HepG2 (cell line): Measurements from ENCODE around the gene ENC1. TPM values are rescaled to one million over a fixed set of nuclear protein-coding genes. Genes with fewer than 3 reads are reported as not detected.

ENCODE experiments used
- ATAC-seq: fragments of 200-7000 bp; cut with Tn5 transposase; 3 replicates; pipeline ENCODE4 v1.9.1; 2020; ENCODE audit warnings: mild to moderate bottlenecking, moderate library complexity
- BruUV-seq: library from RNA; stranded (reverse); fragments of 400-500 nt; replicated peaks from 2 replicates; lab custom pipeline; 2021; lab: Mats Ljungman, UMichigan
- CTCF ChIA-PET: fragments of 300-600 bp; formaldehyde crosslinking; extraction: SDS; loops from one replicate; lab custom pipeline; 2021; ENCODE audit warnings: low total read pairs, inconsistent platforms, low intra/inter-chr PET ratio; lab: Yijun Ruan, JAX
- POLR2A ChIA-PET: fragments of 350-600 bp; sonication (Branson Sonifier 250); formaldehyde crosslinking; loops from one replicate; lab custom pipeline; 2020; ENCODE audit warnings: antibody characterized with exemption, inconsistent platforms; lab: Yijun Ruan, JAX
- DNase-seq: peaks from one replicate; pipeline ENCODE4 v3.0.0-alpha.2; 2015; ENCODE audit warnings: low spot score
- FAIRE-seq: peaks from 3 replicates; lab custom pipeline; 2011; peaks lifted over from hg19 to GRCh38; lab: Jason Lieb, UNC
- H2AFZ ChIP-seq: one replicate; pipeline ENCODE4 v1.6.1; 2011; ENCODE audit warnings: low read length, inconsistent platforms
- H3K27ac ChIP-seq: fragments of 300-600 bp; 3 replicates; pipeline ENCODE4 v1.8.0; 2011; ENCODE audit warnings: mixed run types, mild to moderate bottlenecking, mixed read lengths, low read length, inconsistent platforms; ENCODE audit not compliant: insufficient read depth; ENCODE audit errors: extremely low read length
- H3K27me3 ChIP-seq, 2 experiments: fragments of 200-600 bp in 1 of 2; 2 replicates in 1 of 2; 3 replicates in 1 of 2; pipeline versions ENCODE4 v1.6.0 to v1.8.0; 2011; ENCODE audit warnings: low read length in 2 of 2, mild to moderate bottlenecking in 2 of 2, moderate library complexity in 2 of 2, inconsistent platforms in 1 of 2; ENCODE audit not compliant: insufficient read depth in 2 of 2, control insufficient read depth in 1 of 2
- H3K36me3 ChIP-seq, 2 experiments: fragments of 200-600 bp in 1 of 2; replicated peaks in 1 of 2; 2 replicates in 1 of 2; 3 replicates in 1 of 2; pipeline versions ENCODE4 v1.5.1 to v1.8.0; 2011; ENCODE audit warnings: low read length in 2 of 2, inconsistent platforms in 1 of 2; ENCODE audit not compliant: insufficient read depth in 2 of 2, control insufficient read depth in 1 of 2
- H3K4me1 ChIP-seq: 2 replicates; pipeline ENCODE4 v1.5.1; 2012; ENCODE audit warnings: low read length, inconsistent platforms; ENCODE audit not compliant: insufficient read depth
- H3K4me2 ChIP-seq: 2 replicates; pipeline ENCODE4 v1.6.0; 2011; ENCODE audit warnings: low read depth, low read length, inconsistent platforms
- H3K4me3 ChIP-seq, 3 experiments: fragments of 200-600 bp in 1 of 3; sonication (generic), shearing (Covaris generic) in 1 of 3; replicated peaks in 1 of 3; 2 replicates each; pipeline ENCODE4 v1.5.1; 2011 to 2016; ENCODE audit warnings: low read length in 3 of 3, inconsistent platforms in 2 of 3, low read depth in 2 of 3, mild to moderate bottlenecking in 2 of 3, control low read depth in 1 of 3, mixed read lengths in 1 of 3; ENCODE audit not compliant: insufficient read depth in 1 of 3
- H3K79me2 ChIP-seq: one replicate; pipeline ENCODE4 v1.6.1; 2011; ENCODE audit warnings: low read length, inconsistent platforms; ENCODE audit not compliant: insufficient read depth
- H3K9ac ChIP-seq: 2 replicates; pipeline ENCODE4 v1.6.0; 2011; ENCODE audit warnings: mild to moderate bottlenecking, low read depth, low read length, inconsistent platforms; ENCODE audit not compliant: insufficient read depth
- H3K9me3 ChIP-seq: 2 replicates; pipeline ENCODE4 v1.5.1; 2012; ENCODE audit warnings: mild to moderate bottlenecking, low read length
- H4K20me1 ChIP-seq: 2 replicates; pipeline ENCODE4 v1.6.0; 2011; ENCODE audit warnings: inconsistent platforms, mild to moderate bottlenecking, low read length, moderate library complexity; ENCODE audit not compliant: insufficient read depth
- BCL6 ChIP-seq: IDR thresholded peaks from 2 replicates; pipeline ENCODE4 v1.6.1; 2016; ENCODE audit warnings: missing genetic modification reagents, missing compliant biosample characterization
- CEBPB ChIP-seq: IDR thresholded peaks from 2 replicates; pipeline ENCODE4 v1.6.1; 2011; ENCODE audit warnings: low read depth, low read length, improper control_type of control experiment, borderline replicate concordance
- EP300 ChIP-seq, 3 experiments: sonication (generic) in 1 of 3; formaldehyde crosslinking in 1 of 3; IDR thresholded peaks; 2 replicates each; pipeline versions ENCODE4 v1.5.1 to v1.6.1; 2011 to 2020; ENCODE audit warnings: low read depth in 2 of 3, low read length in 2 of 3, borderline replicate concordance in 1 of 3, improper control_type of control experiment in 1 of 3, mild to moderate bottlenecking in 1 of 3, missing genetic modification reagents in 1 of 3, moderate library complexity in 1 of 3
- GATAD2A ChIP-seq: IDR thresholded peaks from 2 replicates; pipeline ENCODE4 v1.6.1; 2016
- HNF4A ChIP-seq: sonication (generic); formaldehyde crosslinking; IDR thresholded peaks from 2 replicates; pipeline ENCODE4 v1.4.0; 2020; ENCODE audit warnings: missing genetic modification reagents
- MIXL1 ChIP-seq: IDR thresholded peaks from 2 replicates; pipeline ENCODE4 v1.6.1; 2016
- MXD4 ChIP-seq: IDR thresholded peaks from 2 replicates; pipeline ENCODE4 v1.6.1; 2016; ENCODE audit warnings: mild to moderate bottlenecking, missing biosample characterization, missing genetic modification reagents
- NCOA2 ChIP-seq: sonication (generic); formaldehyde crosslinking; IDR thresholded peaks from 2 replicates; pipeline ENCODE4 v1.8.0; 2022; ENCODE audit warnings: inconsistent platforms
- NCOR1 ChIP-seq: fragments of 200-600 bp; sonication (generic); IDR thresholded peaks from 2 replicates; pipeline ENCODE4 v1.7.0; 2017; ENCODE audit warnings: antibody characterized with exemption, low read length, borderline replicate concordance
- RARA ChIP-seq: IDR thresholded peaks from 2 replicates; pipeline ENCODE4 v1.6.1; 2016; ENCODE audit warnings: missing genetic modification reagents, missing compliant biosample characterization
- SRF ChIP-seq: IDR thresholded peaks from 2 replicates; pipeline ENCODE4 v1.6.1; 2011; ENCODE audit warnings: mild to moderate bottlenecking, low read depth, low read length, moderate library complexity
- TCF7 ChIP-seq: sonication (generic); IDR thresholded peaks from 2 replicates; pipeline ENCODE4 v1.6.1; 2016; ENCODE audit warnings: antibody characterized with exemption, low read depth
- TEAD3 ChIP-seq: optimal IDR thresholded peaks from 2 replicates; pipeline ENCODE3; 2016; ENCODE audit warnings: borderline replicate concordance
- ZNF572 ChIP-seq: sonication (generic); formaldehyde crosslinking; IDR thresholded peaks from 2 replicates; pipeline ENCODE4 v1.5.1; 2020; ENCODE audit warnings: mild to moderate bottlenecking, missing genetic modification reagents
- ZNF639 ChIP-seq: conservative IDR thresholded peaks from 2 replicates; pipeline ENCODE4 v1.6.1; 2018; ENCODE audit warnings: missing genetic modification reagents
- ZNF678 ChIP-seq: sonication (generic); formaldehyde crosslinking; IDR thresholded peaks from 2 replicates; pipeline ENCODE4 v1.4.0; 2020; ENCODE audit warnings: mild to moderate bottlenecking, missing genetic modification reagents
- WGBS: methylation state at CpG from one replicate; pipeline ENCODE4 v1.1.6; 2017; ENCODE audit warnings: low lambda C conversion rate; 5-methylcytosine and 5-hydroxymethylcytosine counted together
- in situ Hi-C: cut with HindIII; loops from 2 replicates; pipeline ENCODE4 v1.10.0; 2017; ENCODE audit warnings: low pct_unique_long_range_greater_than_20kb; ENCODE audit not compliant: extremely low pct_ligation_motif_present
- intact Hi-C: fragments of 100-400 bp; cut with micrococcal nuclease; formaldehyde crosslinking; loops from one replicate; pipeline ENCODE4 v1.10.0; 2022; ENCODE audit not compliant: unreplicated experiment
- polyA plus RNA-seq, 8 experiments: library from polyadenylated mRNA; depleted of rRNA in 3 of 8; stranded (reverse) in 7 of 8; unstranded in 1 of 8; fragments of >200 nt; fragmentation: Illumina TruSeq in 4 of 8; extraction: Trizol in 4 of 8; gene quantifications; 2 replicates each; pipeline versions ENCODE4 v1.2.1 to v1.2.3, GENCODE V29; 2011 to 2016; ENCODE audit warnings: low read depth in 4 of 8, missing spikeins in 1 of 8, mixed read lengths in 1 of 8; ENCODE audit not compliant: insufficient read depth in 1 of 8
- total RNA-seq, 5 experiments: library from RNA; depleted of rRNA; stranded (reverse); fragments of >200 nt; fragmentation: Illumina TruSeq; extraction: Trizol; gene quantifications; 2 replicates each; pipeline ENCODE4 v1.2.3, GENCODE V29; 2016; ENCODE audit warnings: low read depth in 1 of 5
- TF ChIP-seq, protein P1 (sequence below): sonication (generic); formaldehyde crosslinking; IDR thresholded peaks from 2 replicates; pipeline ENCODE4 v1.4.0; 2020; ENCODE audit warnings: missing genetic modification reagents, low read depth, mild to moderate bottlenecking, borderline replicate concordance
- TF ChIP-seq, protein P2 (sequence below): sonication (generic); formaldehyde crosslinking; conservative IDR thresholded peaks from 2 replicates; pipeline ENCODE4 v1.4.0; 2020; ENCODE audit warnings: mild to moderate bottlenecking, missing genetic modification reagents, moderate library complexity

ENC1 gene
- total and polyA plus RNA-seq, 2 of the 13 experiments (the other 11 are each of a cell fraction or from before 2014, with no cell fraction given): 63.8 to 64.4 TPM

- in situ Hi-C loops: no loop called here
- BruUV-seq: no TSS peak
- TF ChIP-seq NCOA2 (CRISPR knock-in tag) (peak; percentile 50; the same call in 1 of the 2 replicates), NCOR1 (0 out of 2 replicates have a peak, but pooled peaks have one; percentile 15), BCL6 (CRISPR knock-in tag) (peak; percentile 49), EP300 (IDR thresholded peaks at IDR 0.05; ENCODE audit: low read depth in 2 of 2, low read length in 2 of 2) (peak in 1 of 2 experiments; percentile 43; a peak in 1 of 4 replicates), EP300 (CRISPR knock-in tag; IDR thresholded peaks at IDR 0.05; ENCODE audit: borderline replicate concordance) (no peak), RARA (peak; percentile 29; the same call in 1 of the 2 replicates), ZNF678 (CRISPR knock-in tag) (no peak), MXD4 (CRISPR knock-in tag) (no peak), ZNF639 (no peak), ZNF572 (CRISPR knock-in tag) (no peak), TCF7 (0 out of 2 replicates have a peak, but pooled peaks have one; percentile 16), HNF4A (peak; percentile 73), GATAD2A (0 out of 2 replicates have a peak, but pooled peaks have one; percentile 43), MIXL1 (CRISPR knock-in tag) (no peak), CEBPB (no peak), SRF (peak; percentile 85), TEAD3 (CRISPR knock-in tag) (peak; percentile 96)
- TF ChIP-seq, protein P1, sequence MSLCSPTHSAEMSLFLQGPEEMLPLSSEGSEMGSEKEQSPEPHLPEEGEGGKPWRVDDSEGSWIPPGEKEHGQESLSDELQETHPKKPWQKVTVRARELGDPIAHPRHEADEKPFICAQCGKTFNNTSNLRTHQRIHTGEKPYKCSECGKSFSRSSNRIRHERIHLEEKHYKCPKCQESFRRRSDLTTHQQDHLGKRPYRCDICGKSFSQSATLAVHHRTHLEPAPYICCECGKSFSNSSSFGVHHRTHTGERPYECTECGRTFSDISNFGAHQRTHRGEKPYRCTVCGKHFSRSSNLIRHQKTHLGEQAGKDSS: no peak
- TF ChIP-seq, protein P2, sequence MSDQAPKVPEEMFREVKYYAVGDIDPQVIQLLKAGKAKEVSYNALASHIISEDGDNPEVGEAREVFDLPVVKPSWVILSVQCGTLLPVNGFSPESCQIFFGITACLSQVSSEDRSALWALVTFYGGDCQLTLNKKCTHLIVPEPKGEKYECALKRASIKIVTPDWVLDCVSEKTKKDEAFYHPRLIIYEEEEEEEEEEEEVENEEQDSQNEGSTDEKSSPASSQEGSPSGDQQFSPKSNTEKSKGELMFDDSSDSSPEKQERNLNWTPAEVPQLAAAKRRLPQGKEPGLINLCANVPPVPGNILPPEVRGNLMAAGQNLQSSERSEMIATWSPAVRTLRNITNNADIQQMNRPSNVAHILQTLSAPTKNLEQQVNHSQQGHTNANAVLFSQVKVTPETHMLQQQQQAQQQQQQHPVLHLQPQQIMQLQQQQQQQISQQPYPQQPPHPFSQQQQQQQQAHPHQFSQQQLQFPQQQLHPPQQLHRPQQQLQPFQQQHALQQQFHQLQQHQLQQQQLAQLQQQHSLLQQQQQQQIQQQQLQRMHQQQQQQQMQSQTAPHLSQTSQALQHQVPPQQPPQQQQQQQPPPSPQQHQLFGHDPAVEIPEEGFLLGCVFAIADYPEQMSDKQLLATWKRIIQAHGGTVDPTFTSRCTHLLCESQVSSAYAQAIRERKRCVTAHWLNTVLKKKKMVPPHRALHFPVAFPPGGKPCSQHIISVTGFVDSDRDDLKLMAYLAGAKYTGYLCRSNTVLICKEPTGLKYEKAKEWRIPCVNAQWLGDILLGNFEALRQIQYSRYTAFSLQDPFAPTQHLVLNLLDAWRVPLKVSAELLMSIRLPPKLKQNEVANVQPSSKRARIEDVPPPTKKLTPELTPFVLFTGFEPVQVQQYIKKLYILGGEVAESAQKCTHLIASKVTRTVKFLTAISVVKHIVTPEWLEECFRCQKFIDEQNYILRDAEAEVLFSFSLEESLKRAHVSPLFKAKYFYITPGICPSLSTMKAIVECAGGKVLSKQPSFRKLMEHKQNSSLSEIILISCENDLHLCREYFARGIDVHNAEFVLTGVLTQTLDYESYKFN (CRISPR knock-in tag): peak; percentile 44; the same call in 1 of the 2 replicates
Observed at GRCh38 chr5:74595143-74595925, 45.2 kb downstream of the ENC1 start.

More at GRCh38 chr5:74595143-74595925, 45.2 kb downstream of the ENC1 start:
- ATAC-seq: peak; percentile 77
- H2AFZ ChIP-seq: no peak overlapping the region
- ChIA-PET POLR2A (no interaction called here), CTCF (no interaction called here)
- H3K4me1 ChIP-seq: peaks cover 76% of the 10 kb centered on the region
- no peaks in the 10 kb centered on the region for H3K27me3 ChIP-seq
- peak overlapping the region; percentile 41 for H3K27ac ChIP-seq
- peak; percentile 87 for DNase-seq
- H3K4me3 ChIP-seq: no peak overlapping the region
- no peak overlapping the region; the same call in 1 of the 2 replicates for H3K4me2 ChIP-seq
- WGBS: 29% methylated on average over 4 of the region's 4 CpGs
- H3K9me3 ChIP-seq: no peaks in the 10 kb centered on the region
- no peaks in the 10 kb centered on the region for H4K20me1 ChIP-seq
- intact Hi-C loops: loop anchor here (5.0 kb wide), 1 partner anchor 37 kb away; no protein-coding TSS in a partner anchor
- H3K79me2 ChIP-seq: no peaks in the 10 kb centered on the region
- no peaks in the 10 kb centered on the region for H3K36me3 ChIP-seq
- H3K9ac ChIP-seq: no peak overlapping the region
- FAIRE-seq: peak; percentile 30
